ENCODE results near the gene PLPPR3.

- TF ChIP-seq REST (IDR thresholded peaks at IDR 0.05; ENCODE audit: borderline replicate concordance) (no peak), CTCF (IDR thresholded peaks at IDR 0.05; ENCODE audit: poor library complexity, severe bottlenecking) (no peak), EZH2 (IDR thresholded peaks at IDR 0.05; ENCODE audit: borderline replicate concordance, insufficient read depth, low read length, poor library complexity, severe bottlenecking) (no peak), EP300 (conservative IDR thresholded peaks at IDR 0.05; ENCODE audit: poor library complexity, severe bottlenecking) (no peak)
Observed at GRCh38 chr19:795691-796581, 25.8 kb downstream of the PLPPR3 start.
